ENCODE measurements around the gene FRY. TPM values are rescaled to one million over a fixed set of nuclear protein-coding genes. Genes with fewer than 3 reads are reported as not detected.
"Not testable (repeated sequence)": the region's sequence is repeated elsewhere in the genome, so short reads cannot be mapped to it uniquely, and the experiment has no call there.

Gene FRY
- total RNA-seq, 1 experiment from 2014 or later, result 0.74 TPM

DNA sequence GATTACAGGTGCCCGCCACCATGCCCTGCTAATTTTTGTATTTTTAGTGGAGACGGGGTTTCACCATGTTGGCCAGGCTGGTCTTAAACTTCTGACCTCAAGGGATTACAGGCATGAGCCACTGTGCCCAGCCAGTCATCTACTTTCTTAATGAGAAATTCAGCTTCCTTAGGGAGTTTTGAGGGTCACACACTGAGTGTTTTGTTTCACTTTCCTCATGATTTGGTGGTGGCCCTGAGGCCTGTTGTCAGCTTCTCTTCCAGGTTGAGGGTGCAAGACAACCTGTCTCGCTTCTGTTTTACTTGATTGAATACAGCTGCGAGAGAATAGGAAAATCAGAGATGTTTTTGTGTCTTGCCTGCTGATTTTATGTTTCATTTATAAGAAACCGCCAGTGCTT is 9.9 kb downstream of the FRY start:
- DNase-seq (ENCODE audit: low read depth), result no peak

DNA sequence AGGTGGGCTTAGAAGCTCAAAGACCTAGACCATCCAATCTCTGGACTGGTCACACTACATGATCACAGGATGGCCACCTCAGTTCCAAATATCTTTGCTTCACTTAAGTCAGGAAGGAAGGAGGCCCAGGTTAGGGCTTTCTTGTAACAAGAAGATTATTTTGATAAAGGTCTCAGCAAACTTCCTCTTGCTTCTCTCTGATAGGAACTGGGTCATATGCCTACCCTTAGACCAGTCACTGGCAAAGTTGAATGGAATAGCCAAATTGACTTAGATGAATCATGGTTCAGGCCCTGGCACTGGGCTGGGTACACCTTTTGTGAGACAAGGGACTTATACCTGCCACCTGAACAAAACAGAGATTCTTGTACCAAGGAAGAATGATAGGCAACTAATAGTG is 11.0 kb downstream of the FRY start:
- DNase-seq (ENCODE audit: low read depth), result no peak

DNA sequence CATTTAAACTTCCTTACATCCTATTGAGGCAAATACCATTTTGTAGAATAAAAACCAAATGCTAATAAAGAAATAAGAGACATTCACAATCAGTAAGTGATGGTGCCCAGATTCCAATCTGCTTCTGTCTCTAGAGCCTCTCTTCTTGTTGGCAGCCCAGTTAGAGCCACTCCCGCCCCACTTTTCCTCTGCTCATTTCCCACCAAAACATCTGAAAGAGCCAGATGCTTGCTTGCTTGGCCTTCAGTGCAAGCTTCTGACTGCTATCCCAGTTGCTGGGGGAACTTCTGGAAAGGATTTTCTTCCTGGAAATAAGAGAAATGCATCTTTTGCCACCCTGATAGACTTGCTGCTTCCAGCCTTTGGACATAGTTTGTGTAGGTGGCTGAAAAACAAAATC is 12.9 kb downstream of the FRY start:
- no peak for DNase-seq (ENCODE audit: low read depth)

DNA sequence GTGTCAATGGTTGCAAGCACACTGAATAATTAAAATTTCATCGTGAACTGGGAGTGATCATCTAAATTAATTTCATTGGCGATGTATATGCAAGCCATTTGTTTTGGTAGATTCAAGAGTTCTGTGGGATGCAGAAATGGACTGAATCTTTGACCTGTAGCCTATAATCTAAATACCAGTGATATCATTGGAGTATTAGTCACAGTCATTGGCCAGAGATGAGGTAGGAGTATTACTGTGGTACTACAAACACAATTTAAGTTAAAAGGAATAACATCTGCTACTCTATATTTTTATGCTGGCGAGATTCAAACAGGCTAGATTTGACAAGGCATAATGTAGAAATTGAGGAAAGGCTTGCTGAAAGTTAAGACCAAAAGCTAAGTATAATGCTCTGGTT is 14.0 kb downstream of the FRY start:
- DNase-seq (ENCODE audit: low read depth), result no peak

DNA sequence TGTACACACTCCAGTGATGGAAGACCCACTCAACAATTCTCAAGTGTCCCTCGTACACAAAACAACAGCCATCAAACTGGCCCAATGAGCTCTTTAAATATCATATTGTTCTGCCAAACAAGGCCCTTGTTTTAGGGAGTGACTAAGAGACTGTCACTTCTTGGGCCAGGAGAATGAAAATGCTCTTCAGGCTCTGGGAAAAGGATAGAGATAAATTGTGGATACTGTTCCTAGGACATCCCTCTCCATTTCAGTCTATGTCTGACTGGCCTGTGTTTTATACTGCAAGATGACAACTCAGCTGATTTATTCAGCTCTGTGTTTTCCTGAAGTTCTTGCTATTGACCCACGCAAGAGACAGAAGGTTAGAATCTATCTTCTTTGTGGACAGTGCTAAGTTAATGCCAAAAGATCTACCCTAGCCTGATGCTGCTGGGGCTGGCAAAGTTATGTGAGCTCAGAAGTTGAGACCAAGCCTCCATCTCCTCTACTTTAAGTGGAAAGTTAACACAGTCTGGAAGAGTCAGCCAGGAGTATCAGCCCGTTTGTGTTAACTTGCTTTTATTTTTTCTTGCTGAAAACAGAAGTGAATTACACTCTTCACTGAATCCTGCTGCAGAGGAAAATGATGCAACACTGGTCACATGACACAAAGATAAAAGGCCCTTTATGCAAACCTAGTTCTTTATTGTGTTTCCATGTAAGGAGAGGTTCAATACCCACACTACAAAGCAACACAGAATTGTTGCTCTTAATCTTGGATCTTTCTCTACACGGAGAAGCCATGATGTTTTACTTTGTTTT is 14.6 kb downstream of the FRY start:
- DNase-seq (ENCODE audit: low read depth), result no peak

DNA sequence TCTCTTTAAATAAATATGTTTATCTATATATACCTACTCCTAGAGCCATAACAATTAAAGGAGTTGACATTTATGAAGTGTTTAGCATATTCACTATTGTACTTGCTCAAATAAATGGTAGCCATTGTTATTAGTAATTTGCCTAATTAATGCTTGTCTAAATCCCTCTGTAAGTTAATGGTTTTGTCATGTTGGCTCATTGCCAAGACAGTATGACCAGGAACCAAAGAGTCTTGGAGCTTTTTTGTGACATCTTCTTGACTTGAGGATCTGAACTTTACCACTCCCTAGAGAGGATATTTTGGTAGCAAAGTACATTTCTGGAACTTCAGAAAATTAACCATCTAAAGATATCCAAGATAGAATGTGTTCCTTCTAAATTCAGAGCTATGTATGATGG is 15.5 kb downstream of the FRY start:
- DNase-seq (ENCODE audit: low read depth), result no peak

DNA sequence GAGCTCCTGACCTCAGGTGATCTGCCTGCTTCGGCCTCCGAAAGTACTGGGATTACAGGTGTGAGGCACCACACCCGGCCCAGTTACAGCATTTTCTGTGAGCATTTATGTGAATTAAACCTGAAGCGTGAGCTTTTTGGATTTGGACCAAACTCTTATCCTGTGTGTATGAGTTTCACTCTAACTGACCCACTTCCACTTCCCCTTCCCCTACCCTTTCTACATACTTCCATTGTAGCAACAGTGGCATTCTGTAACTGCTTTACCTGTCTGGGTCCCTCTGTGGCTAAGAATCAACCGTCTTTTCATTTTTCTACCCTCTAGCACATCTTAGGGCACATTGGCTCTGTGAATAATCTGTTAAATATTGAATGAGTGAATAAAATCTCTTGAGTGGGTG is 16.2 kb downstream of the FRY start:
- no peak for DNase-seq (ENCODE audit: low read depth)

DNA sequence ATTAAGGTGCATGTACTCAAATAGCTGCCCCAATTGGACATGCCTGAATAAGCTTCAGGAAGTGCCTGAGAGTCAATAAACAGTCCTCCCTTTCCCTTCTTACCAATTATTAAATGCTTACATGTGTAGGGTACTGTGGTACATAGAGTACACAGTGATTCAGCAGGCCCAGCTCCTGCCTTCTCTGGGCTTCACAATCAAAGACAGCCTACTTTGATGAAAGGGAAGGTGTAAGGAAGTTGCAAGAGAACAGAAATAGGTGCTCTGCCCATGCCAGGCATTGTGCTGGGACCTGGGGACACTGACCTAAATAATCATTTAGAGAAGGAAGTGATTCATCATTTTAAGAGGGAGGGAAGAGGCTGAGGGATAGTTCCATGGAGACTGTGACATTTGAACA is 17.2 kb downstream of the FRY start:
- DNase-seq (ENCODE audit: low read depth), result peak; percentile 9

DNA sequence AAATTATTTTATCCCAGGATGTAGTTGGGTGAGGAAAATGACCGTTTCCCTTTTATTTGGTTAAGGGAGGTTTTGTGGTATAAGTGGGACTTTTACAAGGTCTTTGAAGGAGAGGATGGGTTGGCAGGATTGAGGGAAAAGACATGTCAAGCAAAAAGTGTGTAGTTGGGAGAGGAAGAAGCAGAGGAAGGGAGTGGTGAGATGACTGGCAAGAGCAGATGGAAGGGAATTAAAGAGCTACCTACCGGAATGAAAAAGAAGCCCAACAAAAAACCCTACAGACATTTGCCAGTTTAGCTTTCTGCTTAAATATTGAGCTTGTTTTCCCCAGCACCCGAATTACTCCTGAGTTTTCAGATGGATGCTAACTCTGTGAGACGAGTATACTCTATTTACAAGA is 19.6 kb downstream of the FRY start:
- DNase-seq (ENCODE audit: low read depth), result no peak

DNA sequence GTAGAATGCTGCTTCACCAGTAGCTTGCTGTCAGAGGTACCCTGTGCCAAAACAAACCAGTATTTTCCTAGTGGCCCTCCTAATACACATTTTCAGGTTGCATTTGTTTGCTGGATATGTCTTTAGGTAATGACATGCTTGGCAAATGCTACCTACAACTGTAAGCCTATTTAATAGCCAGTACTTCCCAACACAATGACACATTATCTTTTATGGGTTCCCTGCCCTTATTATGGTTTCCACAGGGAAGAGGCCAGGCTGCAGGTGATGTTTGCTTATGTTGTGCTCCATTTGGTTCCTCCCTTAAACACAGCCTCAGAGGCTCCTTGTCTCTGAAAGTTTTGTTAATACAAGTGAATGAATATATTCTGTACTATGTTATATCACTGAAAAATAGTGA is 24.7 kb downstream of the FRY start:
- no peak for DNase-seq (ENCODE audit: low read depth)

DNA sequence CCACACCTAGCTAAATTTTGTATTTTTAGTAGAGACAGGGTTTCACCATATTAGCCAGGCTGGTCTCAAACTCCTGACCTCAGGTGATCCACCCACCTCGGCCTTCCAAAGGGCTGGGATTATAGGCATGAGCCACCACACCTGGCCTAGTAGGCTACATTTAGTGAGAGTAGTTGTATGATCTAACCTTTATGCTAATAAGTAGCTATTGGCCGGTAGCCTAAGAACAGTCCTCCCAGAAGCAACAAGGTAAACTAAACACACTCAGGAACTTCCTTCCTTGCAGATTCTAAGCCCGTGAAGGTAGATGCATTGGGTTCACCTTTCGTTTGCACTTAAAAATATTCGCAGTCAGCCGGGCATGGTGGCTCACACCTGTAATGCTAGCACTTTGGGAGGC is 25.8 kb downstream of the FRY start:
- DNase-seq (ENCODE audit: low read depth), result not testable (repeated sequence)

DNA sequence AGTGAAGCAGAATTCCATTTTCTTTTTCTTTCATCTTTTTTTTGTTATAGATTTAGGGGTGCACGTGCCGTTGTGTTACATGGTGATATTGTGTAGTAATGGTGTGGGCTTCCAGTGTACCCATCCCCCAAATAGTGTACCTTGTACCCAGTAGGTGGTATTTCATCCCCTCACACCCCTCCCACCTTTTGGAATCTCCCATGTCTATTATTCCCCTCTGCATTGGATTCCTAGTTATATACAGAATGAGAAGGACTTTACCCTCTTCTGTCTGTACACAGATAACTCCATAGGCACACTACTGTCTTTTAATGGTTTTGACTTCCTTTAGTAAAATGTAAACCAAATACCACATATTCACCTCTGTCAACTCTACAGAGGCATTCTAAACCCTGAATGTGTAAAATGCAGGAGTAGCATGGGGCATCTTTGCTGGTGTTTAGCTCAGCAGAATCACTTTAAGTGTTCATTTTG is 28.0 kb downstream of the FRY start:
- no peak for DNase-seq (ENCODE audit: low read depth)

DNA sequence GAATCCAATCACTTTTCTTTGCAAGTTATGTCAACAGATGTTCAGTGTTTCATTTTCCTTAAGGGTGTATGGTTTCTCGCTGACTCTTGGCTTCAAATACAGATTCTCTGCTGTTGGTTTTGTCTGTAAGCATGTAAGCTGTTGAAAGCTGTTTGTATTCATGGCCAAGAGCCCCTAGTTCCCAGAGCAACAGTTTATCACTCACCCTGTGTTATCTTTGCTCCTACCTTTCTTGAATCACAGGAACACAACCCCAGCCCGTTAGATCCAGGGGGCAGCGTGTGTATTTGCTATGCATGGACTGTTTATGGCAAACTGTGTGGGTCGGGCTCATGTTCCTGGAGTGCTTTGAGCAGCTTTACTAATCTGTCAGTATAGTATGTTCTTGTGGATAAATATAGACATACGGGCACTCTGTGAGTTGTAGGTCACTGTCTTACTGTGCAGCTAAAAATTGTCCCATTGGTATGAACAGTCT is 28.9 kb downstream of the FRY start:
- DNase-seq (ENCODE audit: low read depth), result no peak

DNA sequence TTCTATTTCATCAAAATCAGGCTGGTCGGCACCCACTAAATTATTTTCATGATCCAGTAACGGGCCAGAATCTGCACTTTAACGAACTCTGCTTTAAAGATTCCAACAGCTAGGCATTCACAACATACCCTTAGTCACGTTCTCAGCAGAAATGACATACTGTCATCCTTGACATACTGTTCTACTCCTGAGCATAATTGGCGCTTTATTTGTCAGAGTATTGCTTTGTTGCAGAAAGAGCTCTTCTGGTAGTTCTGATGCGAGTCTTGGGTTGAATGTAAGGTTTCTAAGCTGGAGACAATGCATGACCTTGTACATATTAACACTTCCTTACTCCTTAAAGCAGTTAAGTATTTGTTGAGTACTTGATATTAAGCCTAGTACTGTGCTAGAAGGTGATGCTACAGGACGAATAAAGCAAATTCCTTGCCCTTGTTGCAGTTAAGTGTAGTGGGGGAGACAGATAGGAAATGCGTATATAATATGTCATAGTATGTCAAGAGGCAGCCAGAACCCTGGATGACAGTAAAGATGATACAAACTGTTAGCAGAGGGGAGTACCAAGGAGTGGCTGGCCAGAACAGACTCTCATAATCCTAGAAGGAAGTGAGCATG is 32.2 kb downstream of the FRY start:
- no peak for DNase-seq (ENCODE audit: low read depth)

DNA sequence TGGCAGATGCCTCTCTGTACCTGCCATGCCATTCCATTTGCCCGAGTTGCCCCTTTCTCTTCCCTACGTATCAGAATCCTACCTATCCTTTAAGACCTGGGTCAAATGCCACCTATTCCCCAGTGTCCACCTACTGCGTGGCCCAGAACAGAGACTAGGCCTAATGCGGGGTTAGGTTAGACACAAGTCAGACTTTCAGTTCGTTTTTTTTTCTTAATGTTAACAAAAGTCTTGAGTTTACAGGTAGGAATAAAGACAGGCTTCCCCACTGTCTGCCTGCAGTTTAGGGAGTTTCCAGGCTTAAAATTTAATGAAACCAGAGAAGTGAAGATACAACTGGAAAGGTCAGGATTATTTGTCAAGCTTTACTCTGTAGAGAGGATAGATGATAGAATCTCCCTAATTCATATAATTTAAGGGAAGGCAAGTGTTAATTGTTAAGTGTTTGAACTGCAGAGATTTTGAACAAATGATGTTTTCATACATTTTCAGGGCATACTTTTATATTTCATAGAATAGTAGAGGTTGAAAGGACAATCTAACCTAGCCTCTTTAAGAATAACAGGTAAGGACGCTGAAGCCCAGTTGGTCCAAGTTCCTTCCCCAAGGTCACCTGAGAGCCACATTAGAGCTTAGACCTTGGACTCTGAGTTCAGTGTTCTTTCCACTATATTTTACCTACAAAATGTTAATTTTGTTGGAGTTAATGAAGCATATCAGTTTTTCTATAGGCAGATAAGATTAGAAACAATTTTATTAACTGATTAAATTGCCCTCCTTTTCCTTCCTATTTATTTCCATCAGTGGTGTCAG is 35.8 kb downstream of the FRY start:
- DNase-seq (ENCODE audit: low read depth), result no peak

DNA sequence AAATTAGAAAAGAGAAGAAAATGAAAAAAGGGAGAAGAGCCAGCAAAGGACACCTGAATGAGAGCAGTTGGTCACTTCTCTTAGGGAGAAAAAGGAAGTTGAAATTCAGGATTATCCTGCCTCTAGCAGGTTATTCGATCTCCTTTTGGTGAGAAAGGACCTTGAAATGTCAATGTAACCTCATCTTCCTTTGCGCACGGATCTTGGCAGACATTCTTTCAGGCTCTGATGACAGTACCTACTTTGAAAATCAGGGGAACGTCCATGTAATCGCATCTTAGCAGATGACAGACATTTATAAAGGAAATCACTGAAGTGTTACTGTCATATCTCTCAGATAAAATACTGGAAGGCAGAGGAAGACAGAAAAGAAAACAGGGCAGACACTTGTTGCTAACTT is 36.7 kb downstream of the FRY start:
- no peak for DNase-seq (ENCODE audit: low read depth)

DNA sequence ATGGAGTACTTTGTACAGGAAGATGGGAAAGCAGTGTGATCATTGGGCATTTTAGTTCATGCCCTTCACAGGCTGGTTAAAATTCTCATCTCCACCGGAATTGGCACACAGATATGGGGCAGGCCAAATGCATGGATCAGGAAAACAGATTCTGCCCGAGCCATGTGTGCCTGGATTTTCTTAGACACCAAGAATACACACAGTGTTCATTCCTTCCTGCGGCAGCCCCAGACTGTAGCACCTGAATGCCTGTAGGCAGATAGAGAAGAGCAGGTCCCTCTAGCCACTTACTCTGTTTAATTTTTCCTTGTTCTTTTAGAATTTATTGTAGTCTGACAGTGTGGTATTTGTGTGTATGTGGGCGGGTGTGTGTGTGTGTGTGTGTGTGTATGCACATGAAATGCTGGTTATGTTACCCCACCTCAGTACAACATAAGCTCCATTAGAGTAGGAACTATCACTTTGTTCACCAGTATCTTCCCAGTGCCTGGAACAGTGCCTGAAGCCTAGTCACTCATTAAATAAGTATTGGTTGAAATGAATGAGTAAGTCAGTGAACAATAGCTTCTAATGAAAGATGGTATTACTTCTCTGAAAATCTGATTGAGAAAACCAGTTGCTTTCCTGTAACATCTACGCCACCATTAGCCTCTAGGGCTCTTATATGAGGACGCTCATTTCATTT is 41.7 kb downstream of the FRY start:
- no peak for DNase-seq (ENCODE audit: low read depth)

DNA sequence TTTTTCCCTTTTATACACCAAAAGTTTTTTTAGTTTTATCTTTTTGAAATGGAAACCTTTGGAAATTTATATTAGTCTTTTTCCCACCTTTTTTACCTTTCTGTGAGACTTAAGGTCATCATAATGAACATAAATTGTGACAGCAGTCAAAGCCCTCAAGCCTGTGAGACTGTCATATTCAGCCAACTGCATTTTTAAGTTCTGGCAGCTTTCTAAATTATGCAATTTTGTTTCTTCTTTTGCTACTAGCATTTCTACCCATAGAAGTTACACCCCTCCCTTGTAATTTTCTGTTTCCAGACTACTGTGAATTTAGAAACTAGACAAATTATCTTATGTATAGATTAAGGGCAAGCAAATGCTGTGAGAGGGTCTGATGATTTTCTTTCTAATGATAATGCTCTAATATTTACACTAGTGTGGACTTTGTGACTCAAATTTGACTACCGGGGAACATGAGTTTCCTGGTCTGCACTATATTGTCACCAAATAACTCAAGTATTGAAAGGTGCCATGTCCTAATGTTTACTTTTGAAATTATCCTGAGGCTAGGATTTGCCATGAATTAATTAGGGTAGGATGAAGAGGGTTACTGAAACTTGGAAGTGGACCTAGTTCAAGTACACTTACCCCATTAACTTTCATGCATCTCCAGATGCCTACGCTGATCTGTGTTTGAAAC is 43.7 kb downstream of the FRY start:
- no peak for DNase-seq (ENCODE audit: low read depth)

DNA sequence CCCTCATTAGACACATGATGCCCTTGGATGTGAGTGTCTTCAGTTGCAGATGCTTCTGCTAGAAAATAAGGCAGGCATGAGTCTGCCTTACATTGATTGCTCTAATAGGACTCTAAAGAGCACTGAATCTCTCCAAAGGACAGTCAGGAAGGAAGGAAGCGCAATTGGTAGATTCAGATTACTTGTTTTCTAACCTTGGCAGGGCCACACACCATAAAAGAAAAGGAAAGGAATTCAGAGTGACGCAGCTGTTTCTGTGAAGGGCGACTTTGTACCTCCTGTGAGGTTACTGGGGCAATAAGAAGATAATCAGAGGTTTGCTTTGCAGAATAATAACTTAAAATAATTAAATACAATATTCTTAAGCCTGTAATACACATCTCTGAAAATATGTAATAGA is 48.0 kb downstream of the FRY start:
- no peak for DNase-seq (ENCODE audit: low read depth)

DNA sequence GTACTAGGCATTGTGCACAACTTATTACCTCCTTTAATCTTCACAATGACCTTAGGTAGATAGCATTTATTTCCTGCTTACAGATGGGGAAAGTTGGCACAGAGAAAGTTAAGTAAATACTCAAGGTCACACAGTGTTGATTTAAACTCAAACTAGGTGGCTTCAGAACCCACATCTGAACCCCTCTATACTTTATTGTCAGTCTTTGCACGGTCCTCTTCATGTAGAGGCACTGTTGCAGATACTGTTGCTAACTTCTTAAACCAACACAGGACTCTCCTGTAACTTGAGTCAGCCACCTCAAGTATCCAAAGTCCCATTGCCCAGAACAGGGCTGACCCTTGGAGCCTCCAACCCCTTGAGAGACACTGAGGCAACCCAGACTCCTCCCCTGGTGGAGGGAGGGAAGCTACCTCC is 48.8 kb downstream of the FRY start:
- DNase-seq (ENCODE audit: low read depth), result no peak

DNA sequence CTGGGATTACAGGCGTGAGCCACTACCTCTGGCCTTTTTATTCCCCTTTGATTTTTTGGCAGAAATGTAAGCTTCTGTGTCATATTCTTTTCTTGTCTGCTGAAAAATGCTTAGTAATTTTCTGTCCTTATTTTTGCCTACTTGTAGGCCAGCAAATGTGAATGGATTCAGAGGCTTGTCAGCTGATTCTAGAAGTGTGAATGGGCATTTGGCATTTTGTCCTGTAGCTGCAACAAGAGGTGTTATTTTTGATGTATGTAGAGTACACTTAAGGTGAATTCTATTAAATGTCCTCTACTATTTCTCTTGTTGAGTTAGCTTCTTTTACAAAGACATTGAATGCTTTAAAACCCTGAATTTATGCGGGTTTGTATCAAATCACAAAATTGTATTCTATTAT is 50.0 kb downstream of the FRY start:
- no peak for DNase-seq (ENCODE audit: low read depth)

Data from Daoy (cell line).